ENCODE measurements around the gene TAF11L13. TPM values are rescaled to one million over a fixed set of nuclear protein-coding genes. Genes with fewer than 3 reads are reported as not detected.

TAF11L13 gene
- total RNA-seq, 1 donor from 2014 or later: not detected

DNA sequence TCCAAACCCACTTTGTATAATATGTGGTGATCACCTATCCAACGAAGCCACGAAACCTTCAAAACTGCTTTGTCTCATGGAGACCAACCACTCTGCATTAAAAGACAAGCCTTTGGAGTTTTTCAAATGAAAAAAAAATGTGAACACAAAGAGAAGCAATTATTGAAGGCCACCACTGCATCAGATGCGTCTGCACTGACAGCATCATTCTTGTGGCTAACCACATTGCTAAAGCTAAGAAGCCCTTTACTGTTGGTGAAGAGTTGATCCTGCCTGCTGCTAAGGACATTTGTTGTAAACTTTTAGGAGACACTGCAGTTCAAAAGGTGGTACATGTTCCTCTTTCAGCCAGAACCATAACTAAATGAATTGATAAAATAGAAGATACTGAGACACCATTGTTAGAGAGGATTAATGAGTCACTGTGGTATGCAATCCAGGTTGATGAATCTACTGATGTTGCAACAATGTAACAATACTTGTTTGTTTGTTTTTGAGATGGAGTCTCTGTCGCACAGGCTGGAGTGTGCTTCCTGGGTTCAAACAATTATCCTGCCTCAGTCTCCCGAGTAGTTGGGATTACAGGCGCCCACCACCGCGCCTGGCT, 47.8 kb downstream of the TAF11L13 start:
- H3K27me3 ChIP-seq: no peaks in the 10 kb centered on the region
- TF ChIP-seq CTCF (IDR thresholded peaks at IDR 0.05): no peak
- no peaks in the 10 kb centered on the region for H3K36me3 ChIP-seq
- H3K9me3 ChIP-seq: no peaks in the 10 kb centered on the region
- intact Hi-C loops (cut with DNase I): no loop called here
- H3K27ac ChIP-seq: no peak overlapping the region
- H3K4me3 ChIP-seq: no peak overlapping the region
- no peaks in the 10 kb centered on the region for H3K4me1 ChIP-seq
- no peak for DNase-seq (ENCODE audit: low spot score in 2 of 2)

- Histone ChIP-seq H3K9me3 (no peaks in the 10 kb centered on the region), H3K4me1 (no peaks in the 10 kb centered on the region), H3K27me3 (no peaks in the 10 kb centered on the region), H3K27ac (no peak overlapping the region), H3K36me3 (no peaks in the 10 kb centered on the region), H3K4me3 (no peak overlapping the region)
- intact Hi-C loops (cut with DNase I): no loop called here
- no peak for TF ChIP-seq CTCF (IDR thresholded peaks at IDR 0.05)
- no peak for DNase-seq (ENCODE audit: low spot score in 2 of 2)
Observed at GRCh38 chr5:17680737-17681136, 48.8 kb downstream of the TAF11L13 start.

Other genes starting within 250 kb of the TAF11L13 start
- gene TAF11L2, start 133.9 kb upstream of the TAF11L13 start, total RNA-seq: not detected
- gene TAF11L3, start 113.7 kb upstream of the TAF11L13 start, total RNA-seq: not detected
- gene TAF11L4, start 110.3 kb upstream of the TAF11L13 start, total RNA-seq: not detected
- not detected for gene TAF11L5, start 106.9 kb upstream of the TAF11L13 start, total RNA-seq
- gene TAF11L6, start 103.4 kb upstream of the TAF11L13 start, total RNA-seq: not detected
- gene TAF11L7, start 46.3 kb upstream of the TAF11L13 start, total RNA-seq: not detected
- not detected for gene TAF11L8, start 41.1 kb upstream of the TAF11L13 start, total RNA-seq
- gene TAF11L9, start 37.7 kb upstream of the TAF11L13 start, total RNA-seq: not detected
- gene TAF11L10, start 34.3 kb upstream of the TAF11L13 start, total RNA-seq: not detected
- gene TAF11L11, start 27.9 kb upstream of the TAF11L13 start, total RNA-seq: not detected
- not detected for gene TAF11L12, start 21.7 kb upstream of the TAF11L13 start, total RNA-seq
- gene TAF11L14, start 2.4 kb downstream of the TAF11L13 start, total RNA-seq: not detected